ENCODE measurements around the gene ACADVL.

ACADVL gene

GRCh38 chr17:7207120-7208001 lies 12.4 kb upstream of the ACADVL start:
- H3K36me3 Mint-ChIP-seq (ENCODE audit: low read depth): peaks cover 6% of the 10 kb centered on the region
- H3K4me1 Mint-ChIP-seq (ENCODE audit: low read depth): peaks cover 33% of the 10 kb centered on the region
- no peak overlapping the region for H3K4me3 Mint-ChIP-seq
- DNase-seq: no peak
- H3K27ac Mint-ChIP-seq: peak overlapping the region; percentile 20
- peaks cover 8% of the 10 kb centered on the region for H3K27me3 Mint-ChIP-seq
- H3K9me3 Mint-ChIP-seq: no peaks in the 10 kb centered on the region

DNA sequence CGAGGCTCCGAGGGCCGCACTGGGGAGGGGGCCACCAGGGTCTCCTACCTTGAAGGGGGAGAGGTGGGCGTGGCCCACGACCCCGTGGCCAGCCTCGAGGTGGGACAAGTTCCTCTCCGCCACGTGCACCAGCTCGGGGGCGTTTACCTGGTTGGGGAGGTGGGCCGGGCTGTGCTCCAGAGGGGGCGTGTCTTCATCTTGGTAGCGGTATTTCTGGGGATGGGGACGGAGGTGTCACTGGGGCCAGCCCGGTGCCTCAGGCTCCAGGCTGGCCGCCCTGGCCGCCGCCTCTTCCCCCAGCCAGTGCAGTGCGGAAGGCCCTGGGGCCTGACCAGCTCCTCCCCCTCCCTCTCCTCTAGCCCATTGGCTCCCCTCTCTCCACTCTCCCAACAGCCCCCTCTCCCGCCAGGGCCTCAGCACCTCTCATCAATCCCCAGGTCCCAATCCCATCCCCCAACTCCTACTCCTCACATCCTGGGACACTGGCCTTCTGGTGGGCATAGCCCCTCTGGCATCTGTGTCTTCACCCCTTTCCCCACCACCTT lies 11.6 kb upstream of the ACADVL start:
- Mint-ChIP-seq H3K27me3 (peaks cover 8% of the 10 kb centered on the region), H3K36me3 (ENCODE audit: low read depth) (no peaks in the 10 kb centered on the region)
- DNase-seq: no peak

GRCh38 chr17:7208754-7209460 lies 10.8 kb upstream of the ACADVL start:
- H3K4me3 Mint-ChIP-seq: no peak overlapping the region
- no peaks in the 10 kb centered on the region for H3K9me3 Mint-ChIP-seq
- H3K27me3 Mint-ChIP-seq: peaks cover 8% of the 10 kb centered on the region
- no peak for DNase-seq
- peaks cover 36% of the 10 kb centered on the region for H3K4me1 Mint-ChIP-seq (ENCODE audit: low read depth)
- no peak overlapping the region for H3K27ac Mint-ChIP-seq
- H3K36me3 Mint-ChIP-seq (ENCODE audit: low read depth): no peaks in the 10 kb centered on the region

More for the DNA sequence above, 11.6 kb upstream of the ACADVL start:
- Mint-ChIP-seq H3K9me3 (no peaks in the 10 kb centered on the region), H3K4me3 (no peak overlapping the region), H3K27ac (no peak overlapping the region), H3K4me1 (ENCODE audit: low read depth) (peaks cover 33% of the 10 kb centered on the region)

GRCh38 chr17:7211491-7212273 lies 8.1 kb upstream of the ACADVL start:
- Mint-ChIP-seq H3K36me3 (ENCODE audit: low read depth) (no peaks in the 10 kb centered on the region), H3K27ac (no peak overlapping the region), H3K9me3 (no peaks in the 10 kb centered on the region), H3K4me3 (no peak overlapping the region), H3K27me3 (peaks cover 8% of the 10 kb centered on the region), H3K4me1 (ENCODE audit: low read depth) (peaks cover 40% of the 10 kb centered on the region)
- DNase-seq: no peak

GRCh38 chr17:7213895-7214299 lies 5.8 kb upstream of the ACADVL start:
- DNase-seq: no peak
- H3K9me3 Mint-ChIP-seq: no peaks in the 10 kb centered on the region
- H3K27ac Mint-ChIP-seq: peak overlapping the region; percentile 95
- H3K4me3 Mint-ChIP-seq: peak overlapping the region; percentile 79
- H3K4me1 Mint-ChIP-seq (ENCODE audit: low read depth): peaks cover 56% of the 10 kb centered on the region
- H3K36me3 Mint-ChIP-seq (ENCODE audit: low read depth): no peaks in the 10 kb centered on the region
- peaks cover 8% of the 10 kb centered on the region for H3K27me3 Mint-ChIP-seq

DNA sequence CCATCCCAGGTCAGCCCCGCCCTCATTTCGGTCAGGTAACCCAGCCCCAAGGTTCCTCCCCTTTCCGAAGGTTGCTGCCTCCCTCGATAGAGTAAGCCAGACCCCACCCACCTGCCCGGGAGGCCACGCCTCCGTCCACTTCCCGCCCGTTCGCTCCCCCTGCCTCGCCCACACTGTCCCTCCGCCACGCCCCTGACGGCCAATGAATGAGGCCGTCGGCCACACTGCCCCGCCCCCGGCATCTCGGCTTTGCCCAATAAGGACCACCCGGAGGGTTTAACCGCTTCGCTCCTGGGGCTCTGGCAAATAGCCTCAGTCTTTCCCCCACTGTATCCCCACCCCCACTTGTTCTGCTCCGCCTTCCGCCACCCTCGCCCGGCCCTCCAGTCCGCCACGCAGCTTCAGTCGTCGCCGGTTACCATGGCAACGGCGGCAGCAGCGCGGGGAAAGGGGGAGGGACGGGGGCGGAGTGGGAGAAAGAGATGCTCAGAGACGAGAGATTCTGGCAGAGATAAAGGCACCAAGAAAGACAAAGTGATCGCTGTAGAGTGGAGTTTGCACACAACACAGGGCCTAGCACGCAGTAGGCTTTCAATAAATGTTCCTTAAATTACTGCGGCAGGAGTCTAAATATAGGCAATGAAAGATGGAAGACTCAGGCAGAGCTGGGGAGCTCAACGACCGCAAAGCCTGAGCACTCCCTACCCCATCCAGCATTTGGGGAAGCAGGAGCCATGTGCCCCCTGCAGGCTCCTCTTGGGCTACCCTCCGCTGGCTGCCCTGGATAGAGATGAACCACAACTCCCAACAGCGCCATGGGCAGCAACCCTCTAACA lies 5.2 kb upstream of the ACADVL start:
- Mint-ChIP-seq H3K9me3 (no peaks in the 10 kb centered on the region), H3K27ac (peak overlapping the region; percentile 95), H3K4me3 (peak overlapping the region; percentile 79), H3K27me3 (peaks cover 8% of the 10 kb centered on the region), H3K4me1 (ENCODE audit: low read depth) (peaks cover 62% of the 10 kb centered on the region), H3K36me3 (ENCODE audit: low read depth) (no peaks in the 10 kb centered on the region)
- peak; percentile 100 for DNase-seq

DNA sequence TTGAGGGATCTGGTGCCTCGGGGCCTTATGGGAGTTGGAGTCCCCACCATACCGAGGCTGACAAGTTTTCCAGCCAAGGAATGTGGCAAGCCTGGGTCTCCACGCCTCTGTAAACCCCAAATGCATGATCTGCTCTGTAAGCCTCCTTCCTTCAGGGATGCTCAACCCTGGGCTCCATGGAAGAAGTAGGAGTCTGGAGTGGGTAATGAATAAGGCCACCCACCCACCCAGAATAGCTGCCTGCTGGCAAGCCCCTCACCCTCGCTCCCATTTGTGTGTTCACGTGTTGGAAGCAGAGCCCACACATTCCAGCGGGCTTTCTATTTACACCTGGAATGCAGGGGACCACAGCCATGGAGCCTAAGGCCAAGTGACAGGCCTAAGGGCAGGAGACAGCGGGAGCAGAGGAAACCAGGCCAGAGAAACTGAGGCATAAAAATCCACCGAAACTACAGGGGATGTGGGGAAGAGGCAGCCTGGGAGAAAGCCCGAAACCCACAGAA lies 4.6 kb upstream of the ACADVL start:
- Mint-ChIP-seq H3K4me3 (peak overlapping the region; percentile 79), H3K27ac (peak overlapping the region; percentile 95), H3K4me1 (ENCODE audit: low read depth) (peaks cover 66% of the 10 kb centered on the region), H3K9me3 (no peaks in the 10 kb centered on the region), H3K27me3 (peaks cover 8% of the 10 kb centered on the region), H3K36me3 (ENCODE audit: low read depth) (peaks cover 3% of the 10 kb centered on the region)
- no peak for DNase-seq

DNA sequence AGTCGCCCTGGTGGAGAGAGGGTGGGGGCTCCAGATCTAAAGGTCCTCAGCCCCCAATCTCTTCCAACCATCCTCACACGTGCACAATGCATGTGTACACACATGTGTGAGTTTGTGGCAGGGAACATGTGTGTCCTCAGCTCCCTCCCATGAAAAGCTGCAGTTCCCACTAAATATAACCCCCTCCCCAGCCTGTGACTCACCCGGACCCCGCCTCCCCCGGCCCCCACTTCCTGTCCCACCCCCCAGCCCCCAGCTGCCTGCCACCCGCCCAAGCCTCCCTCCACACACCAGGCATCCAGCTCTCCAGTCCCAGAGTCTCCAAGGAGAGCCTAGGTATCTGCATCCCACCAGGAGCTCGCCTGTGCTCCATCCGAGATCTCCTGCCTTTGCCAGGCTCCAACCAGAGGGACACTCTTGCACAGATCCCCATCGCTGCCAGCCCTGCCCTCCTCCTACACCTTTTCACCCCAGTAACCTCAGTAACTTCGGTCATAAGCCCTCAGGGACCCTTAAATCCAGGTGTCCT lies 4.0 kb upstream of the ACADVL start:
- peaks cover 8% of the 10 kb centered on the region for H3K36me3 Mint-ChIP-seq (ENCODE audit: low read depth)
- H3K9me3 Mint-ChIP-seq: no peaks in the 10 kb centered on the region
- no peak for DNase-seq
- H3K27ac Mint-ChIP-seq: peak overlapping the region; percentile 95
- peak overlapping the region; percentile 79 for H3K4me3 Mint-ChIP-seq
- peaks cover 71% of the 10 kb centered on the region for H3K4me1 Mint-ChIP-seq (ENCODE audit: low read depth)
- H3K27me3 Mint-ChIP-seq: peaks cover 8% of the 10 kb centered on the region

DNA sequence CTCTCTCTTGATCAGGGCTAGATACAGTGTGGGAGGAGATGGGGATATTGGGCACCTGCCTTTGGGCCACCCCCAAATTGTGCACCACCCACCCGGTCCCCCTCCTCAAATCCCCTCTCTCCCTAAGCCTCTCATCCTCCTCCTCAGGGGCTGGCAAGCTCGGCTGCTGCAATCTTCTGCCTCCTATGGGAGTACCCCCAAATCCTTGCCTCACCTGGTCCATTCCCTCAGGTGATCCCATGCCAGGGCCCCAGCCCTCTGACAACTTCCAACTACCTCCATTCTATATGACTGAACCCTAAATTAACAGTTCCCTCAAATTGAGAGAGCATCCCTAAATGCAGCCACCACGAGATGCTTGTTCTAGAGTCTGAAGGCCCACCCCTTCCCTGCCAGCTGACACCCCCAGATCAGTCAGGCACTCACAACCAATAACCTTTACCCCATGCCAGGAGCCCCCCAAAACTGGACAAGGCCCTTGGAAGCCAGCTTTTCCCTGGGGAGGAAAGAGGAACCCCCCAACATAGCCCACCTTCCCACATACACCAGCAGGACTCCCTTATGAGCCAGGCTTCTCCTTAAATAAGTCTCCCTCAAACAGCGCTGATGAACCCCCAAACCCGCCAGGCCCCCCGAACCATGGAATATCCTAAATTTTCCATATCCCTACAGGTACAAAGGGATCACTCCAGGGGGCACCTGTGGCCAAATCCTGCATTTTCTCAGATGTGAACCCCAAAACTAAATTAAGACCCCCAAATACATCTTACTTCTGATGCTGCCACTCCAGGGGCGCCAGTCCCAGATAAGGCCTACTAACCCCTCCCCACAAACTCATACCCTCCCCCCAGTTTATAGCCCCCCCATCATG lies 3.3 kb upstream of the ACADVL start:
- H3K4me1 Mint-ChIP-seq (ENCODE audit: low read depth): peaks cover 77% of the 10 kb centered on the region
- peak overlapping the region; percentile 80 for H3K27ac Mint-ChIP-seq
- DNase-seq: no peak
- peaks cover 5% of the 10 kb centered on the region for H3K27me3 Mint-ChIP-seq
- no peaks in the 10 kb centered on the region for H3K9me3 Mint-ChIP-seq
- H3K4me3 Mint-ChIP-seq: peak overlapping the region; percentile 35
- peaks cover 16% of the 10 kb centered on the region for H3K36me3 Mint-ChIP-seq (ENCODE audit: low read depth)

- no peaks in the 10 kb centered on the region for H3K27me3 Mint-ChIP-seq
- H3K4me3 Mint-ChIP-seq: peak overlapping the region; percentile 42
- peak; percentile 53 for DNase-seq
- H3K36me3 Mint-ChIP-seq (ENCODE audit: low read depth): peaks cover 24% of the 10 kb centered on the region
- H3K27ac Mint-ChIP-seq: peak overlapping the region; percentile 80
- no peaks in the 10 kb centered on the region for H3K9me3 Mint-ChIP-seq
- peaks cover 76% of the 10 kb centered on the region for H3K4me1 Mint-ChIP-seq (ENCODE audit: low read depth)
Observed at GRCh38 chr17:7217113-7217987, 2.4 kb upstream of the ACADVL start.

GRCh38 chr17:7218166-7218565 lies 1.6 kb upstream of the ACADVL start:
- H3K27ac Mint-ChIP-seq: peak overlapping the region; percentile 72
- peak; percentile 47 for DNase-seq
- H3K9me3 Mint-ChIP-seq: no peaks in the 10 kb centered on the region
- no peaks in the 10 kb centered on the region for H3K27me3 Mint-ChIP-seq
- peak overlapping the region; percentile 42 for H3K4me3 Mint-ChIP-seq
- peaks cover 76% of the 10 kb centered on the region for H3K4me1 Mint-ChIP-seq (ENCODE audit: low read depth)
- H3K36me3 Mint-ChIP-seq (ENCODE audit: low read depth): peaks cover 33% of the 10 kb centered on the region

GRCh38 chr17:7218758-7219157 lies 980 bp upstream of the ACADVL start:
- peak overlapping the region; percentile 96 for H3K4me3 Mint-ChIP-seq
- H3K9me3 Mint-ChIP-seq: no peaks in the 10 kb centered on the region
- no peaks in the 10 kb centered on the region for H3K27me3 Mint-ChIP-seq
- DNase-seq: no peak
- peaks cover 70% of the 10 kb centered on the region for H3K4me1 Mint-ChIP-seq (ENCODE audit: low read depth)
- peak overlapping the region; percentile 96 for H3K27ac Mint-ChIP-seq
- H3K36me3 Mint-ChIP-seq (ENCODE audit: low read depth): peaks cover 38% of the 10 kb centered on the region
